HEK293 (cell line): ENCODE data around the gene IFT52.

Source experiments
- OVOL3 ChIP-seq: fragments of 450-650 bp; formaldehyde crosslinking; IDR thresholded peaks from 2 replicates; pipeline ENCODE4 v1.5.1; 2016; ENCODE audit warnings: missing biosample characterization, missing genetic modification characterization
- REPIN1 ChIP-seq: fragments of 450-650 bp; formaldehyde crosslinking; IDR thresholded peaks from 2 replicates; pipeline ENCODE4 v1.5.1; 2017; ENCODE audit warnings: missing biosample characterization, missing genetic modification characterization, low read depth
- SALL2 ChIP-seq: fragments of 450-650 bp; formaldehyde crosslinking; IDR thresholded peaks from 2 replicates; pipeline ENCODE4 v1.5.0; 2017; ENCODE audit warnings: missing biosample characterization, mild to moderate bottlenecking, missing genetic modification characterization, borderline replicate concordance
- ZNF140 ChIP-seq: fragments of 450-650 bp; formaldehyde crosslinking; IDR thresholded peaks from 2 replicates; pipeline ENCODE4 v1.5.1; 2016; ENCODE audit warnings: missing biosample characterization, missing genetic modification characterization
- ZNF175 ChIP-seq: fragments of 450-650 bp; formaldehyde crosslinking; IDR thresholded peaks from 2 replicates; pipeline ENCODE4 v1.5.1; 2016; ENCODE audit warnings: missing biosample characterization, missing genetic modification characterization
- ZNF184 ChIP-seq: fragments of 450-650 bp; IDR thresholded peaks from 2 replicates; pipeline ENCODE4 v1.5.1; 2018; ENCODE audit warnings: missing biosample characterization, mild to moderate bottlenecking, missing genetic modification characterization
- ZNF239 ChIP-seq: fragments of 450-650 bp; formaldehyde crosslinking; IDR thresholded peaks from 2 replicates; pipeline ENCODE4 v1.5.1; 2016; ENCODE audit warnings: missing biosample characterization, missing genetic modification characterization
- ZNF416 ChIP-seq: fragments of 450-650 bp; formaldehyde crosslinking; IDR thresholded peaks from 2 replicates; pipeline ENCODE4 v1.5.1; 2016; ENCODE audit warnings: missing biosample characterization, missing genetic modification characterization
- ZNF473 ChIP-seq: fragments of 450-650 bp; formaldehyde crosslinking; IDR thresholded peaks from 2 replicates; pipeline ENCODE4 v1.5.1; 2017; ENCODE audit warnings: missing biosample characterization, missing genetic modification characterization
- ZNF585B ChIP-seq: fragments of 450-650 bp; formaldehyde crosslinking; IDR thresholded peaks from 2 replicates; pipeline ENCODE4 v1.5.1; 2016; ENCODE audit warnings: missing biosample characterization, missing genetic modification characterization
- TF ChIP-seq, protein P1 (sequence below): fragments of 450-650 bp; formaldehyde crosslinking; IDR thresholded peaks from 2 replicates; pipeline ENCODE4 v1.5.1; 2016; ENCODE audit warnings: missing biosample characterization, missing genetic modification characterization
- TF ChIP-seq, protein P2 (sequence below): fragments of 450-650 bp; formaldehyde crosslinking; IDR thresholded peaks from 2 replicates; pipeline ENCODE4 v1.5.1; 2017; ENCODE audit warnings: missing biosample characterization, missing genetic modification characterization
- TF ChIP-seq, protein P3 (sequence below): fragments of 450-650 bp; formaldehyde crosslinking; IDR thresholded peaks from 2 replicates; pipeline ENCODE4 v1.5.1; 2016; ENCODE audit warnings: missing biosample characterization, missing genetic modification characterization, low read depth
- TF ChIP-seq, protein P4 (sequence below): fragments of 450-650 bp; formaldehyde crosslinking; IDR thresholded peaks from 2 replicates; pipeline ENCODE4 v1.5.1; 2016; ENCODE audit warnings: missing biosample characterization, missing genetic modification characterization, low read depth

DNA sequence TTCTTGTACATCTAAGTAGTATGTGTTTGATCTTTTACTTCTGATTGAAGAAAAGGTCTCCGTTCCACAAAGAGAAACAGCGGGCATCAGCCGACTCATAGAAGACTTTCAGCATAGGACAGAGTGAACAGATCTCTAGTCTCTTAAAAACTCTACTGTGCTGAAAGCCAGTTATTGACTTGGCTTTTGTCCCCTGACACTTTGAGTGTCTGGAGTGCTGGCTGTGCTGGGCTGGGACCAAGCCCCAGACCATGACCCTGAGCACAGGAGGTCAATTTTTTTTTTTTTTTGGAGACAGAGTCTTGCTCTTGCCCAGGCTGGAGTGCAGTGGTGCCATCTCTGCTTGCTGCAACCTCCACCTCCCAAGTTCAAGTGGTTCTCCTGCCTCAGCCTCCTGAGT is 104.0 kb downstream of the IFT52 start:
- TF ChIP-seq, protein P1, sequence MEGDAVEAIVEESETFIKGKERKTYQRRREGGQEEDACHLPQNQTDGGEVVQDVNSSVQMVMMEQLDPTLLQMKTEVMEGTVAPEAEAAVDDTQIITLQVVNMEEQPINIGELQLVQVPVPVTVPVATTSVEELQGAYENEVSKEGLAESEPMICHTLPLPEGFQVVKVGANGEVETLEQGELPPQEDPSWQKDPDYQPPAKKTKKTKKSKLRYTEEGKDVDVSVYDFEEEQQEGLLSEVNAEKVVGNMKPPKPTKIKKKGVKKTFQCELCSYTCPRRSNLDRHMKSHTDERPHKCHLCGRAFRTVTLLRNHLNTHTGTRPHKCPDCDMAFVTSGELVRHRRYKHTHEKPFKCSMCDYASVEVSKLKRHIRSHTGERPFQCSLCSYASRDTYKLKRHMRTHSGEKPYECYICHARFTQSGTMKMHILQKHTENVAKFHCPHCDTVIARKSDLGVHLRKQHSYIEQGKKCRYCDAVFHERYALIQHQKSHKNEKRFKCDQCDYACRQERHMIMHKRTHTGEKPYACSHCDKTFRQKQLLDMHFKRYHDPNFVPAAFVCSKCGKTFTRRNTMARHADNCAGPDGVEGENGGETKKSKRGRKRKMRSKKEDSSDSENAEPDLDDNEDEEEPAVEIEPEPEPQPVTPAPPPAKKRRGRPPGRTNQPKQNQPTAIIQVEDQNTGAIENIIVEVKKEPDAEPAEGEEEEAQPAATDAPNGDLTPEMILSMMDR = no peak
- TF ChIP-seq SALL2 (tag by site-specific recombination) (no peak), ZNF184 (tag by site-specific recombination) (no peak), ZNF416 (tag by site-specific recombination) (no peak), ZNF175 (tag by site-specific recombination) (no peak), OVOL3 (tag by site-specific recombination) (no peak), ZNF140 (no peak), ZNF585B (tag by site-specific recombination) (no peak), REPIN1 (tag by site-specific recombination) (no peak), ZNF239 (no peak), ZNF473 (tag by site-specific recombination) (no peak)
- TF ChIP-seq, protein P2, sequence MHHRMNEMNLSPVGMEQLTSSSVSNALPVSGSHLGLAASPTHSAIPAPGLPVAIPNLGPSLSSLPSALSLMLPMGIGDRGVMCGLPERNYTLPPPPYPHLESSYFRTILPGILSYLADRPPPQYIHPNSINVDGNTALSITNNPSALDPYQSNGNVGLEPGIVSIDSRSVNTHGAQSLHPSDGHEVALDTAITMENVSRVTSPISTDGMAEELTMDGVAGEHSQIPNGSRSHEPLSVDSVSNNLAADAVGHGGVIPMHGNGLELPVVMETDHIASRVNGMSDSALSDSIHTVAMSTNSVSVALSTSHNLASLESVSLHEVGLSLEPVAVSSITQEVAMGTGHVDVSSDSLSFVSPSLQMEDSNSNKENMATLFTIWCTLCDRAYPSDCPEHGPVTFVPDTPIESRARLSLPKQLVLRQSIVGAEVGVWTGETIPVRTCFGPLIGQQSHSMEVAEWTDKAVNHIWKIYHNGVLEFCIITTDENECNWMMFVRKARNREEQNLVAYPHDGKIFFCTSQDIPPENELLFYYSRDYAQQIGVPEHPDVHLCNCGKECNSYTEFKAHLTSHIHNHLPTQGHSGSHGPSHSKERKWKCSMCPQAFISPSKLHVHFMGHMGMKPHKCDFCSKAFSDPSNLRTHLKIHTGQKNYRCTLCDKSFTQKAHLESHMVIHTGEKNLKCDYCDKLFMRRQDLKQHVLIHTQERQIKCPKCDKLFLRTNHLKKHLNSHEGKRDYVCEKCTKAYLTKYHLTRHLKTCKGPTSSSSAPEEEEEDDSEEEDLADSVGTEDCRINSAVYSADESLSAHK (tag by site-specific recombination) = no peak
- TF ChIP-seq, protein P3, sequence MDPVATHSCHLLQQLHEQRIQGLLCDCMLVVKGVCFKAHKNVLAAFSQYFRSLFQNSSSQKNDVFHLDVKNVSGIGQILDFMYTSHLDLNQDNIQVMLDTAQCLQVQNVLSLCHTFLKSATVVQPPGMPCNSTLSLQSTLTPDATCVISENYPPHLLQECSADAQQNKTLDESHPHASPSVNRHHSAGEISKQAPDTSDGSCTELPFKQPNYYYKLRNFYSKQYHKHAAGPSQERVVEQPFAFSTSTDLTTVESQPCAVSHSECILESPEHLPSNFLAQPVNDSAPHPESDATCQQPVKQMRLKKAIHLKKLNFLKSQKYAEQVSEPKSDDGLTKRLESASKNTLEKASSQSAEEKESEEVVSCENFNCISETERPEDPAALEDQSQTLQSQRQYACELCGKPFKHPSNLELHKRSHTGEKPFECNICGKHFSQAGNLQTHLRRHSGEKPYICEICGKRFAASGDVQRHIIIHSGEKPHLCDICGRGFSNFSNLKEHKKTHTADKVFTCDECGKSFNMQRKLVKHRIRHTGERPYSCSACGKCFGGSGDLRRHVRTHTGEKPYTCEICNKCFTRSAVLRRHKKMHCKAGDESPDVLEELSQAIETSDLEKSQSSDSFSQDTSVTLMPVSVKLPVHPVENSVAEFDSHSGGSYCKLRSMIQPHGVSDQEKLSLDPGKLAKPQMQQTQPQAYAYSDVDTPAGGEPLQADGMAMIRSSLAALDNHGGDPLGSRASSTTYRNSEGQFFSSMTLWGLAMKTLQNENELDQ (tag by site-specific recombination) = no peak
- TF ChIP-seq, protein P4, sequence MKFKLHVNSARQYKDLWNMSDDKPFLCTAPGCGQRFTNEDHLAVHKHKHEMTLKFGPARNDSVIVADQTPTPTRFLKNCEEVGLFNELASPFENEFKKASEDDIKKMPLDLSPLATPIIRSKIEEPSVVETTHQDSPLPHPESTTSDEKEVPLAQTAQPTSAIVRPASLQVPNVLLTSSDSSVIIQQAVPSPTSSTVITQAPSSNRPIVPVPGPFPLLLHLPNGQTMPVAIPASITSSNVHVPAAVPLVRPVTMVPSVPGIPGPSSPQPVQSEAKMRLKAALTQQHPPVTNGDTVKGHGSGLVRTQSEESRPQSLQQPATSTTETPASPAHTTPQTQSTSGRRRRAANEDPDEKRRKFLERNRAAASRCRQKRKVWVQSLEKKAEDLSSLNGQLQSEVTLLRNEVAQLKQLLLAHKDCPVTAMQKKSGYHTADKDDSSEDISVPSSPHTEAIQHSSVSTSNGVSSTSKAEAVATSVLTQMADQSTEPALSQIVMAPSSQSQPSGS = no peak
